H1 (cell line): ENCODE measurements around the gene GDPD3. TPM values are rescaled to one million over a fixed set of nuclear protein-coding genes. Genes with fewer than 3 reads are reported as not detected.

Experiments used
- BRCA1 ChIP-seq: IDR thresholded peaks from 2 replicates; pipeline ENCODE4 v1.6.1; 2012; ENCODE audit warnings: low read depth, low read length, improper control_type of control experiment
- CBX5 ChIP-seq: fragments of 300-800, 300-1000 bp; sonication (generic); IDR thresholded peaks from 2 replicates; pipeline ENCODE4 v1.7.1; 2016; ENCODE audit warnings: antibody characterized with exemption, low read length, low read depth
- CREB1 ChIP-seq: IDR thresholded peaks from 2 replicates; pipeline ENCODE4 v1.6.1; 2012; ENCODE audit warnings: inconsistent platforms
- GTF2F1 ChIP-seq: IDR thresholded peaks from 2 replicates; pipeline ENCODE4 v1.6.1; 2012; ENCODE audit warnings: low read depth, low read length, improper control_type of control experiment, borderline replicate concordance
- SUZ12 ChIP-seq: fragments of 200-600 bp; sonication (generic); IDR thresholded peaks from 2 replicates; pipeline ENCODE4 v1.6.1; 2012; ENCODE audit warnings: mild to moderate bottlenecking, inconsistent platforms, low read length, moderate library complexity, mixed read lengths
- polyA plus RNA-seq, 7 experiments: library from polyadenylated mRNA; depleted of rRNA in 3 of 7; stranded (reverse) in 5 of 7; unstranded in 2 of 7; fragments of >200 nt in 5 of 7; fragments of 200-250 nt in 2 of 7; gene quantifications; 1 replicate in 5 of 7; 2 replicates in 1 of 7; 4 replicates in 1 of 7; pipeline versions ENCODE4 v1.2.1 to v1.2.3, GENCODE V29; 2011 to 2013; ENCODE audit warnings: missing spikeins in 2 of 7, mixed read lengths in 2 of 7
- total RNA-seq: library from RNA; stranded (reverse); fragmentation: NEBNext Ultra II Directional; extraction: Animal tissue kit (Norgen Biotek cat#: 25700); gene quantifications from 2 replicates; pipeline ENCODE4 v1.2.1, GENCODE V29; 2021
- TF ChIP-seq, protein P1 (sequence below): IDR thresholded peaks from 2 replicates; pipeline ENCODE4 v1.6.1; 2012; ENCODE audit warnings: inconsistent platforms

GDPD3 gene
- total and polyA plus RNA-seq, 2 of the 8 experiments (the other 6 are each of a cell fraction or from before 2014, with no cell fraction given): 0.20 TPM; not detected in 1

DNA sequence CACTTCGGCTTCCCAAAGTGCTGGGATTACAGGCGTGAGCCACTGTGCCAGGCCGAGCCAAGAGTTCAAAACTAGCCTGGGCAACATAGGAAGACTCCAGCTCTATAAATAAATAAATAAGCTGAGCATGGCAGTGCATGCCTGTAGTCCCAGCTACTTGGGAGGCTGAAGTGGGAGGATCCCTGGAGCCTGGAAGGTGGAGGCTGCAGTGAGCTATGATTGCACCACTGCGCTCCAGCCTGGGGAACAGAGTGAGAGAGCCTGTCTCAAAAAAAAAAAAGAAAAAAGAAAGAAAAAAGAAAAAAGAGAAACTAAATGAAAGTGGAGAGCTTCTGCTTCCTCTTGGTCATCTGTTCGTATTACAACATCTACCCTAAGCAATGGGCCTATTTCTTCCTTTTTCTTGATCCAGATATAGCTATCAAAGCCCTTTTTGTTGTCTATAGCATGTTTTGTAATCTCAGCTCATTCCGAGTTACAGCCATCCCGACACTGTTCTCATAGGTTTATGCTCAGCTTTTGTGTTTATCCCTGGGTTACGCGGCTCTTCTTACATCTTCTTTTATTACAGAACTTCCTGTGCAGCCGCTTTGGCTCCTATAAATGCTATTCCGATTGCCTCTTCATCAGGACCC lies 23.8 kb upstream of the GDPD3 start (continued):
- TF ChIP-seq, protein P1, sequence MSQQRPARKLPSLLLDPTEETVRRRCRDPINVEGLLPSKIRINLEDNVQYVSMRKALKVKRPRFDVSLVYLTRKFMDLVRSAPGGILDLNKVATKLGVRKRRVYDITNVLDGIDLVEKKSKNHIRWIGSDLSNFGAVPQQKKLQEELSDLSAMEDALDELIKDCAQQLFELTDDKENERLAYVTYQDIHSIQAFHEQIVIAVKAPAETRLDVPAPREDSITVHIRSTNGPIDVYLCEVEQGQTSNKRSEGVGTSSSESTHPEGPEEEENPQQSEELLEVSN: no peak
- TF ChIP-seq BRCA1 (no peak), CREB1 (no peak), SUZ12 (no peak), GTF2F1 (no peak), CBX5 (no peak)
- TF ChIP-seq, all 59 proteins: peak for 0
